ENCODE results near the gene SRM.
"Not testable (repeated sequence)": the region's sequence is repeated elsewhere in the genome, so short reads cannot be mapped to it uniquely, and the experiment has no call there.

Gene SRM

GRCh38 chr1:11025618-11026017, 34.2 kb downstream of the SRM start:
- no peak overlapping the region for H3K4me3 ChIP-seq (ENCODE audit: low read depth, low read length)
- no peaks in the 10 kb centered on the region for H3K27me3 ChIP-seq
- H3K36me3 ChIP-seq, result peaks cover 19% of the 10 kb centered on the region
- no peak for TF ChIP-seq CTCF (IDR thresholded peaks at IDR 0.05; ENCODE audit: low read depth, low read length)
- no peaks in the 10 kb centered on the region for H3K9me3 ChIP-seq
- DNase-seq, result no peak
- no peaks in the 10 kb centered on the region for H3K4me1 ChIP-seq

GRCh38 chr1:11024874-11025203, 35.0 kb downstream of the SRM start:
- no peak overlapping the region for H3K4me3 ChIP-seq (ENCODE audit: low read depth, low read length)
- H3K27me3 ChIP-seq, result no peaks in the 10 kb centered on the region
- no peaks in the 10 kb centered on the region for H3K4me1 ChIP-seq
- TF ChIP-seq CTCF (IDR thresholded peaks at IDR 0.05; ENCODE audit: low read depth, low read length), result no peak
- peaks cover 26% of the 10 kb centered on the region for H3K36me3 ChIP-seq
- H3K9me3 ChIP-seq, result no peaks in the 10 kb centered on the region
- DNase-seq, result no peak

- no peak for DNase-seq
- no peak overlapping the region for H3K4me3 ChIP-seq (ENCODE audit: low read depth, low read length)
- no peaks in the 10 kb centered on the region for H3K27me3 ChIP-seq
- H3K36me3 ChIP-seq, result peaks cover 26% of the 10 kb centered on the region
- no peak for TF ChIP-seq CTCF (IDR thresholded peaks at IDR 0.05; ENCODE audit: low read depth, low read length)
- no peaks in the 10 kb centered on the region for H3K9me3 ChIP-seq
- no peaks in the 10 kb centered on the region for H3K4me1 ChIP-seq
Measured at GRCh38 chr1:11024154-11024873, 35.5 kb downstream of the SRM start.

GRCh38 chr1:11023201-11023600, 36.6 kb downstream of the SRM start:
- Histone ChIP-seq H3K27me3 (no peaks in the 10 kb centered on the region), H3K36me3 (peaks cover 36% of the 10 kb centered on the region), H3K4me1 (no peaks in the 10 kb centered on the region), H3K4me3 (ENCODE audit: low read depth, low read length) (no peak overlapping the region), H3K9me3 (no peaks in the 10 kb centered on the region)
- no peak for DNase-seq
- TF ChIP-seq CTCF (IDR thresholded peaks at IDR 0.05; ENCODE audit: low read depth, low read length), result no peak

- Histone ChIP-seq H3K27me3 (no peaks in the 10 kb centered on the region), H3K4me1 (no peaks in the 10 kb centered on the region), H3K9me3 (no peaks in the 10 kb centered on the region), H3K36me3 (peaks cover 56% of the 10 kb centered on the region), H3K4me3 (ENCODE audit: low read depth, low read length) (no peak overlapping the region)
- DNase-seq, result no peak
- TF ChIP-seq CTCF (IDR thresholded peaks at IDR 0.05; ENCODE audit: low read depth, low read length), result no peak
Measured at GRCh38 chr1:11019971-11020370, 39.8 kb downstream of the SRM start.

- not testable (repeated sequence) for H3K9me3 ChIP-seq; DNase-seq; H3K27me3 ChIP-seq; H3K4me3 ChIP-seq (ENCODE audit: low read depth, low read length); H3K4me1 ChIP-seq
- H3K36me3 ChIP-seq, result peaks cover 62% of the 10 kb centered on the region
Measured at GRCh38 chr1:11019358-11019757, 40.5 kb downstream of the SRM start.

GRCh38 chr1:11013160-11013531, 46.7 kb downstream of the SRM start:
- Histone ChIP-seq H3K9me3 (no peaks in the 10 kb centered on the region), H3K4me1 (no peaks in the 10 kb centered on the region), H3K4me3 (ENCODE audit: low read depth, low read length) (peak overlapping the region; percentile 85), H3K27me3 (no peaks in the 10 kb centered on the region), H3K36me3 (peaks cover 44% of the 10 kb centered on the region)
- DNase-seq, result no peak
- TF ChIP-seq CTCF (IDR thresholded peaks at IDR 0.05; ENCODE audit: low read depth, low read length), result no peak

Measured in BE2C (cell line).